Measurements from ENCODE around the gene FBXO8.

FBXO8 gene

GRCh38 chr4:174241162-174241561 is 42.3 kb downstream of the FBXO8 start:
- DNase-seq = no peak

- DNase-seq = no peak
Observed at GRCh38 chr4:174236359-174236758, 47.1 kb downstream of the FBXO8 start.

- DNase-seq = no peak
Observed at GRCh38 chr4:174230680-174231079, 52.8 kb downstream of the FBXO8 start.

GRCh38 chr4:174230148-174230547 is 53.3 kb downstream of the FBXO8 start:
- DNase-seq = no peak

- DNase-seq = no peak
Observed at GRCh38 chr4:174228988-174229387, 54.5 kb downstream of the FBXO8 start.

- DNase-seq = no peak
Observed at GRCh38 chr4:174225349-174226049, 58.0 kb downstream of the FBXO8 start.

- no peak for DNase-seq
Observed at GRCh38 chr4:174224550-174224949, 58.9 kb downstream of the FBXO8 start.

- peak in 2 of 6 experiments; percentile 17 to 25 for DNase-seq
Observed at GRCh38 chr4:174222266-174222872, 61.1 kb downstream of the FBXO8 start.

- peak in 1 of 6 experiments; percentile 34 for DNase-seq
Observed at GRCh38 chr4:174218127-174218790, 65.2 kb downstream of the FBXO8 start.

- peak in 2 of 6 experiments; percentile 5 to 34 for DNase-seq
Observed at GRCh38 chr4:174217273-174218126, 66.0 kb downstream of the FBXO8 start.

- no peak for DNase-seq
Observed at GRCh38 chr4:174216799-174217272, 66.6 kb downstream of the FBXO8 start.

- no peak for DNase-seq
Observed at GRCh38 chr4:174215961-174216680, 67.3 kb downstream of the FBXO8 start.

- no peak for DNase-seq
Observed at GRCh38 chr4:174215057-174215456, 68.4 kb downstream of the FBXO8 start.

- DNase-seq = peak in 1 of 6 experiments; percentile 28
Observed at GRCh38 chr4:174214101-174214878, 69.2 kb downstream of the FBXO8 start.

GRCh38 chr4:174213731-174214100 is 69.8 kb downstream of the FBXO8 start:
- peak in 1 of 6 experiments; percentile 3 for DNase-seq

- DNase-seq = no peak
Observed at GRCh38 chr4:174212061-174212460, 71.4 kb downstream of the FBXO8 start.

GRCh38 chr4:174211622-174212044 is 71.8 kb downstream of the FBXO8 start:
- no peak for DNase-seq

- no peak for DNase-seq
Observed at GRCh38 chr4:174210952-174211490, 72.4 kb downstream of the FBXO8 start.

- DNase-seq = no peak
Observed at GRCh38 chr4:174210354-174210753, 73.1 kb downstream of the FBXO8 start.

GRCh38 chr4:174209341-174209740 is 74.1 kb downstream of the FBXO8 start:
- no peak for DNase-seq

GRCh38 chr4:174207367-174207766 is 76.1 kb downstream of the FBXO8 start:
- no peak for DNase-seq
